ENCODE data around the gene DROSHA.
"Not testable (repeated sequence)": the region's sequence is repeated elsewhere in the genome, so short reads cannot be mapped to it uniquely, and the experiment has no call there.

GRCh38 chr5:31566362-31566761, 34.5 kb upstream of the DROSHA start:
- not testable (repeated sequence) for TF ChIP-seq CTCF (conservative IDR thresholded peaks at IDR 0.05); ZFX (IDR thresholded peaks at IDR 0.05)

All from C4-2B (cell line).